ENCODE measurements around the gene MAPK7.

MAPK7 gene

GRCh38 chr17:19380481-19381301 lies 2.4 kb downstream of the MAPK7 start:
- no peak overlapping the region for H3K27ac ChIP-seq (ENCODE audit: low read length)
- no peaks in the 10 kb centered on the region for H3K27me3 ChIP-seq (ENCODE audit: control insufficient read depth, insufficient read depth, low read length)
- no peaks in the 10 kb centered on the region for H3K9me3 ChIP-seq (ENCODE audit: control insufficient read depth, insufficient read depth, low read length)
- WGBS (ENCODE audit: insufficient coverage, insufficient read length), result no CpG with 5 or more reads among the region's 29 CpGs
- peaks cover 49% of the 10 kb centered on the region for H3K36me3 ChIP-seq (ENCODE audit: control insufficient read depth, insufficient read depth, low read length)
- H3K4me1 ChIP-seq (ENCODE audit: control insufficient read depth, insufficient read depth, low read length), result peaks cover 2% of the 10 kb centered on the region; the same call in 1 of the 2 replicates
- no peak for DNase-seq (ENCODE audit: low read depth, low spot score)
- H3K4me3 ChIP-seq (ENCODE audit: low read length), result no peak overlapping the region

DNA sequence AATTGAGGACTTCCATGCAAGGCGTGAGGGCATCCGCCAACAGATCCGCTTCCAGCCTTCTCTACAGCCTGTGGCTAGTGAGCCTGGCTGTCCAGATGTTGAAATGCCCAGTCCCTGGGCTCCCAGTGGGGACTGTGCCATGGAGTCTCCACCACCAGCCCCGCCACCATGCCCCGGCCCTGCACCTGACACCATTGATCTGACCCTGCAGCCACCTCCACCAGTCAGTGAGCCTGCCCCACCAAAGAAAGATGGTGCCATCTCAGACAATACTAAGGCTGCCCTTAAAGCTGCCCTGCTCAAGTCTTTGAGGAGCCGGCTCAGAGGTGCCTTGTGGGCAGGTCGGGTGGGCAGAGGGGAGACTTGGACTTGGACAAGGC lies 3.1 kb downstream of the MAPK7 start:
- Histone ChIP-seq H3K4me3 (ENCODE audit: low read length) (no peak overlapping the region), H3K27ac (ENCODE audit: low read length) (no peak overlapping the region), H3K9me3 (ENCODE audit: control insufficient read depth, insufficient read depth, low read length) (no peaks in the 10 kb centered on the region), H3K27me3 (ENCODE audit: control insufficient read depth, insufficient read depth, low read length) (no peaks in the 10 kb centered on the region), H3K4me1 (ENCODE audit: control insufficient read depth, insufficient read depth, low read length) (peaks cover 3% of the 10 kb centered on the region; the same call in 1 of the 2 replicates), H3K36me3 (ENCODE audit: control insufficient read depth, insufficient read depth, low read length) (peaks cover 49% of the 10 kb centered on the region)
- DNase-seq (ENCODE audit: low read depth, low spot score), result no peak
- WGBS (ENCODE audit: insufficient coverage, insufficient read length), result no CpG with 5 or more reads among the region's 7 CpGs

- Histone ChIP-seq H3K36me3 (ENCODE audit: control insufficient read depth, insufficient read depth, low read length) (peaks cover 49% of the 10 kb centered on the region), H3K9me3 (ENCODE audit: control insufficient read depth, insufficient read depth, low read length) (no peaks in the 10 kb centered on the region), H3K4me1 (ENCODE audit: control insufficient read depth, insufficient read depth, low read length) (peaks cover 5% of the 10 kb centered on the region; the same call in 1 of the 2 replicates), H3K27ac (ENCODE audit: low read length) (no peak overlapping the region), H3K4me3 (ENCODE audit: low read length) (no peak overlapping the region), H3K27me3 (ENCODE audit: control insufficient read depth, insufficient read depth, low read length) (no peaks in the 10 kb centered on the region)
- WGBS (ENCODE audit: insufficient coverage, insufficient read length), result no CpG with 5 or more reads among the region's 31 CpGs
- DNase-seq (ENCODE audit: low read depth, low spot score), result no peak
Measured at GRCh38 chr17:19381741-19382444, 3.6 kb downstream of the MAPK7 start.

GRCh38 chr17:19382531-19383444 lies 4.5 kb downstream of the MAPK7 start:
- WGBS (ENCODE audit: insufficient coverage, insufficient read length), result no CpG with 5 or more reads among the region's 13 CpGs
- peaks cover 7% of the 10 kb centered on the region; the same call in 1 of the 2 replicates for H3K4me1 ChIP-seq (ENCODE audit: control insufficient read depth, insufficient read depth, low read length)
- no peaks in the 10 kb centered on the region for H3K9me3 ChIP-seq (ENCODE audit: control insufficient read depth, insufficient read depth, low read length)
- H3K27me3 ChIP-seq (ENCODE audit: control insufficient read depth, insufficient read depth, low read length), result no peaks in the 10 kb centered on the region
- peaks cover 49% of the 10 kb centered on the region for H3K36me3 ChIP-seq (ENCODE audit: control insufficient read depth, insufficient read depth, low read length)
- DNase-seq (ENCODE audit: low read depth, low spot score), result no peak
- H3K4me3 ChIP-seq (ENCODE audit: low read length), result no peak overlapping the region
- H3K27ac ChIP-seq (ENCODE audit: low read length), result no peak overlapping the region

GRCh38 chr17:19383681-19384470 lies 5.6 kb downstream of the MAPK7 start:
- H3K36me3 ChIP-seq (ENCODE audit: control insufficient read depth, insufficient read depth, low read length), result peaks cover 49% of the 10 kb centered on the region

DNA sequence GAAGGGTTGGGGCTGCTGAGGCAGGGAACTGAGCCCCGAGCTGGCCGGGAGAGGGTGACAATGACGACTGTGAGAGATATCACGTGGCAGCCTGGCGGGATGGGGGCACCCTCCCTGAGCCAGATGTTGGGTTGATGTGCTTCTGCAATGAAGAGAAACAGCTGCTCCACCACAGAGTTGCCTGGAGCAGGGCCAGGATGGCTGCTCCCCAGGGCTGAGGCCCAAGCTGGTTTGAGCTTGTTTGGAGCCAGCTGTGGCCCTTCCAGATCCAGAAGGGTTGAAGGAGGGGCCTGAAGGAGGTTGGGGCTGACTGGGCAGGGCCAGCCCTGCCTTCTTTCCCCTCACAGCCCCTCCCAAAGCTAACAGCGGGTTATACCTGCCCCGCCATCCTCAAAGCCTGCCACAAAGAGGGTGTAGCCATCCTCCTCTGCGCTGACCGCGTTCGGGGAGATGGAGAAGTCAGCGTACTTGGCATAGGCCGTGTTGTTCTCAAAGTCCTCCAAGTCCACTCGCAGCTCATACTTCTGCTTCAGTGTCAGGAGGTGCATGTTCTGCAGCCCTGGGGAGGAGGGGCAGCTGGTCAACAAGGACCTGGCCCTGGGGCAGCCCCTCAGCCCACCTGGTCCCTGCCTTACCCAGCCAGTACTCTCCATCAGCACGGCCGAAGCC lies 6.6 kb downstream of the MAPK7 start:
- H3K9me3 ChIP-seq (ENCODE audit: control insufficient read depth, insufficient read depth, low read length), result no peaks in the 10 kb centered on the region
- no peaks in the 10 kb centered on the region for H3K27me3 ChIP-seq (ENCODE audit: control insufficient read depth, insufficient read depth, low read length)
- no peak overlapping the region for H3K27ac ChIP-seq (ENCODE audit: low read length)
- WGBS (ENCODE audit: insufficient coverage, insufficient read length), result no CpG with 5 or more reads among the region's 16 CpGs
- peaks cover 43% of the 10 kb centered on the region for H3K36me3 ChIP-seq (ENCODE audit: control insufficient read depth, insufficient read depth, low read length)
- DNase-seq (ENCODE audit: low read depth, low spot score), result no peak
- H3K4me1 ChIP-seq (ENCODE audit: control insufficient read depth, insufficient read depth, low read length), result peaks cover 8% of the 10 kb centered on the region; the same call in 1 of the 2 replicates
- H3K4me3 ChIP-seq (ENCODE audit: low read length), result no peak overlapping the region

More at GRCh38 chr17:19383681-19384470, 5.6 kb downstream of the MAPK7 start:
- Histone ChIP-seq H3K4me3 (ENCODE audit: low read length) (no peak overlapping the region), H3K4me1 (ENCODE audit: control insufficient read depth, insufficient read depth, low read length) (peaks cover 9% of the 10 kb centered on the region; the same call in 1 of the 2 replicates), H3K27me3 (ENCODE audit: control insufficient read depth, insufficient read depth, low read length) (no peaks in the 10 kb centered on the region), H3K27ac (ENCODE audit: low read length) (no peak overlapping the region), H3K9me3 (ENCODE audit: control insufficient read depth, insufficient read depth, low read length) (no peaks in the 10 kb centered on the region)
- DNase-seq (ENCODE audit: low read depth, low spot score), result no peak
- WGBS (ENCODE audit: insufficient coverage, insufficient read length), result no CpG with 5 or more reads among the region's 6 CpGs

- no CpG with 5 or more reads among the region's 9 CpGs for WGBS (ENCODE audit: insufficient coverage, insufficient read length)
- H3K27me3 ChIP-seq (ENCODE audit: control insufficient read depth, insufficient read depth, low read length), result no peaks in the 10 kb centered on the region
- no peak overlapping the region for H3K4me3 ChIP-seq (ENCODE audit: low read length)
- H3K4me1 ChIP-seq (ENCODE audit: control insufficient read depth, insufficient read depth, low read length), result peaks cover 8% of the 10 kb centered on the region; the same call in 1 of the 2 replicates
- DNase-seq (ENCODE audit: low read depth, low spot score), result no peak
- no peak overlapping the region for H3K27ac ChIP-seq (ENCODE audit: low read length)
- H3K36me3 ChIP-seq (ENCODE audit: control insufficient read depth, insufficient read depth, low read length), result peaks cover 39% of the 10 kb centered on the region
- no peaks in the 10 kb centered on the region for H3K9me3 ChIP-seq (ENCODE audit: control insufficient read depth, insufficient read depth, low read length)
Measured at GRCh38 chr17:19385521-19385983, 7.3 kb downstream of the MAPK7 start.

GRCh38 chr17:19386051-19386929 lies 8.0 kb downstream of the MAPK7 start:
- Histone ChIP-seq H3K4me3 (ENCODE audit: low read length) (0 out of 2 replicates have a peak overlapping the region, but pooled peaks have one; percentile 5), H3K36me3 (ENCODE audit: control insufficient read depth, insufficient read depth, low read length) (peaks cover 31% of the 10 kb centered on the region), H3K27ac (ENCODE audit: low read length) (no peak overlapping the region), H3K4me1 (ENCODE audit: control insufficient read depth, insufficient read depth, low read length) (peaks cover 8% of the 10 kb centered on the region; the same call in 1 of the 2 replicates), H3K27me3 (ENCODE audit: control insufficient read depth, insufficient read depth, low read length) (no peaks in the 10 kb centered on the region), H3K9me3 (ENCODE audit: control insufficient read depth, insufficient read depth, low read length) (no peaks in the 10 kb centered on the region)
- DNase-seq (ENCODE audit: low read depth, low spot score), result no peak
- no CpG with 5 or more reads among the region's 20 CpGs for WGBS (ENCODE audit: insufficient coverage, insufficient read length)

Data from iPS DF 6.9 (cell line).